HepG2 (cell line): ENCODE data around the gene MTX3. TPM values are rescaled to one million over a fixed set of nuclear protein-coding genes. Genes with fewer than 3 reads are reported as not detected.

ENCODE experiments used
- CREB1 ChIP-seq, 2 experiments: fragments of 450-650 bp in 1 of 2; IDR thresholded peaks; 2 replicates each; pipeline ENCODE4 v1.6.1; 2016 to 2017; ENCODE audit warnings: control low read depth in 1 of 2, mild to moderate bottlenecking in 1 of 2, missing compliant biosample characterization in 1 of 2, missing genetic modification characterization in 1 of 2
- CSRNP1 ChIP-seq: sonication (generic); formaldehyde crosslinking; IDR thresholded peaks from 2 replicates; pipeline ENCODE4 v1.8.1; 2023; ENCODE audit warnings: mild to moderate bottlenecking, missing genetic modification reagents
- ELK4 ChIP-seq: sonication (generic); formaldehyde crosslinking; IDR thresholded peaks from 2 replicates; pipeline ENCODE4 v1.9.0; 2021; ENCODE audit warnings: missing genetic modification reagents, borderline replicate concordance
- GMEB1 ChIP-seq: sonication (generic); formaldehyde crosslinking; IDR thresholded peaks from 2 replicates; pipeline ENCODE4 v1.5.1; 2020; ENCODE audit warnings: missing genetic modification reagents, mild to moderate bottlenecking, borderline replicate concordance
- GPBP1L1 ChIP-seq: sonication (generic); formaldehyde crosslinking; IDR thresholded peaks from 2 replicates; pipeline ENCODE4 v1.5.0; 2020; ENCODE audit warnings: mild to moderate bottlenecking, missing genetic modification reagents
- GTF2F1 ChIP-seq: fragments of 150-350 bp; IDR thresholded peaks from 2 replicates; pipeline ENCODE4 v1.6.1; 2014; ENCODE audit warnings: low read length
- HOMEZ ChIP-seq: IDR thresholded peaks from 2 replicates; pipeline ENCODE4 v1.6.1; 2016; ENCODE audit warnings: low read depth
- MAF1 ChIP-seq: sonication (generic); formaldehyde crosslinking; IDR thresholded peaks from 2 replicates; pipeline ENCODE4 v1.5.0; 2020; ENCODE audit warnings: missing genetic modification reagents, borderline replicate concordance
- MAFG ChIP-seq: sonication (generic); formaldehyde crosslinking; IDR thresholded peaks from 2 replicates; pipeline ENCODE4 v1.5.1; 2020; ENCODE audit warnings: mild to moderate bottlenecking, missing genetic modification reagents
- NFATC3 ChIP-seq: sonication (generic); formaldehyde crosslinking; IDR thresholded peaks from 2 replicates; pipeline ENCODE4 v1.5.1; 2020; ENCODE audit warnings: mild to moderate bottlenecking, missing genetic modification reagents
- NKX3-1 ChIP-seq: sonication (generic); formaldehyde crosslinking; IDR thresholded peaks from 2 replicates; pipeline ENCODE4 v1.5.0; 2020; ENCODE audit warnings: missing genetic modification reagents
- NR2F2 ChIP-seq: IDR thresholded peaks from 2 replicates; pipeline ENCODE4 v1.6.1; 2012; ENCODE audit warnings: low read depth, inconsistent platforms, borderline replicate concordance
- RELA ChIP-seq: sonication (generic); formaldehyde crosslinking; IDR thresholded peaks from 2 replicates; pipeline ENCODE4 v1.4.0; 2020; ENCODE audit warnings: missing genetic modification reagents
- RFX1 ChIP-seq: fragments of 450-650 bp; IDR thresholded peaks from 2 replicates; pipeline ENCODE4 v1.6.1; 2017
- SALL1 ChIP-seq: sonication (generic); formaldehyde crosslinking; IDR thresholded peaks from 2 replicates; pipeline ENCODE4 v1.8.0; 2022; ENCODE audit warnings: mild to moderate bottlenecking, missing genetic modification reagents
- SIN3B ChIP-seq: fragments of 150-350 bp; IDR thresholded peaks from 2 replicates; pipeline ENCODE4 v1.6.1; 2014; ENCODE audit warnings: low read length
- SRSF4 ChIP-seq: fragments of 200-400 bp; formaldehyde crosslinking; IDR thresholded peaks from one replicate; pipeline ENCODE4 v1.6.1; 2018; ENCODE audit warnings: mild to moderate bottlenecking, low read depth, low read length, moderate library complexity; ENCODE audit not compliant: poor library complexity, severe bottlenecking
- TBX2 ChIP-seq: sonication (generic); formaldehyde crosslinking; IDR thresholded peaks from 2 replicates; pipeline ENCODE4 v1.5.0; 2020; ENCODE audit warnings: missing genetic modification reagents, mild to moderate bottlenecking, borderline replicate concordance
- ZBTB37 ChIP-seq: sonication (generic); formaldehyde crosslinking; IDR thresholded peaks from 2 replicates; pipeline ENCODE4 v1.4.0; 2020; ENCODE audit warnings: mild to moderate bottlenecking, missing genetic modification reagents
- ZNF577 ChIP-seq: sonication (generic); formaldehyde crosslinking; IDR thresholded peaks from 2 replicates; pipeline ENCODE4 v1.4.0; 2020; ENCODE audit warnings: mild to moderate bottlenecking, low read depth, missing genetic modification reagents, borderline replicate concordance
- polyA plus RNA-seq, 8 experiments: library from polyadenylated mRNA; depleted of rRNA in 3 of 8; stranded (reverse) in 7 of 8; unstranded in 1 of 8; fragments of >200 nt; fragmentation: Illumina TruSeq in 4 of 8; extraction: Trizol in 4 of 8; gene quantifications; 2 replicates each; pipeline versions ENCODE4 v1.2.1 to v1.2.3, GENCODE V29; 2011 to 2016; ENCODE audit warnings: low read depth in 4 of 8, missing spikeins in 1 of 8, mixed read lengths in 1 of 8; ENCODE audit not compliant: insufficient read depth in 1 of 8
- total RNA-seq, 5 experiments: library from RNA; depleted of rRNA; stranded (reverse); fragments of >200 nt; fragmentation: Illumina TruSeq; extraction: Trizol; gene quantifications; 2 replicates each; pipeline ENCODE4 v1.2.3, GENCODE V29; 2016; ENCODE audit warnings: low read depth in 1 of 5

Gene MTX3
- total and polyA plus RNA-seq, 2 of the 13 experiments (the other 11 are each of a cell fraction or from before 2014, with no cell fraction given) = 9.9 to 16.7 TPM

GRCh38 chr5:79990598-79991507, at the start of gene MTX3 (continued):
- peak; percentile 62 for TF ChIP-seq SALL1 (CRISPR knock-in tag)
- peak; percentile 84 for TF ChIP-seq HOMEZ (CRISPR knock-in tag)
- no peak for TF ChIP-seq NR2F2
- TF ChIP-seq NKX3-1 (CRISPR knock-in tag) = no peak
- no peak for TF ChIP-seq ELK4 (CRISPR knock-in tag)
- TF ChIP-seq SRSF4 = no peak
- TF ChIP-seq TBX2 (CRISPR knock-in tag) = peak; percentile 81
- peak; percentile 72 for TF ChIP-seq SIN3B
- peak; percentile 84 for TF ChIP-seq GMEB1
- TF ChIP-seq CREB1 (IDR thresholded peaks at IDR 0.05) = no peak
- peak; percentile 76 for TF ChIP-seq CREB1 (CRISPR knock-in tag; IDR thresholded peaks at IDR 0.05)
- TF ChIP-seq NFATC3 (CRISPR knock-in tag) = 0 out of 2 replicates have a peak, but pooled peaks have one; percentile 20
- no peak for TF ChIP-seq MAF1 (CRISPR knock-in tag)
- 0 out of 2 replicates have a peak, but pooled peaks have one; percentile 67 for TF ChIP-seq ZNF577
- TF ChIP-seq GPBP1L1 (CRISPR knock-in tag) = no peak
- TF ChIP-seq MAFG (CRISPR knock-in tag) = no peak
- TF ChIP-seq GTF2F1 = no peak
- TF ChIP-seq CSRNP1 (CRISPR knock-in tag) = no peak; the same call in 1 of the 2 replicates
- TF ChIP-seq RELA = no peak
- no peak for TF ChIP-seq RFX1
- TF ChIP-seq ZBTB37 (CRISPR knock-in tag) = peak; percentile 52; the same call in 1 of the 2 replicates
